ENCODE results near the gene STH.
A peak's percentile ranks its signal among the peaks of the same experiment; 100 is the strongest.
"Not testable (repeated sequence)": the region's sequence is repeated elsewhere in the genome, so short reads cannot be mapped to it uniquely, and the experiment has no call there.

The STH gene

DNA sequence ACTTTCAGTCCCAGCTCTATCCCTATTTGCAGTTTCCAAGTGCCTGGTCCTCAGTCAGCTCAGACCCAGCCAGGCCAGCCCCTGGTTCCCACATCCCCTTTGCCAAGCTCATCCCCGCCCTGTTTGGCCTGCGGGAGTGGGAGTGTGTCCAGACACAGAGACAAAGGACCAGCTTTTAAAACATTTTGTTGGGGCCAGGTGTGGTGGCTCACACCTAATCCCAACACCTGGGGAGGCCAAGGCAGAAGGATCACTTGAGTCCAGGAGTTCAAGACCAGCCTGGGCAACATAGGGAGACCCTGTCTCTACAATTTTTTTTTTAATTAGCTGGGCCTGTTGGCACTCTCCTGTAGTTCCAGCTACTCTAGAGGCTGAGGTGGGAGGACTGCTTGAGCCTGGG is 1.7 kb downstream of the STH start:
- TF ChIP-seq, protein P1, sequence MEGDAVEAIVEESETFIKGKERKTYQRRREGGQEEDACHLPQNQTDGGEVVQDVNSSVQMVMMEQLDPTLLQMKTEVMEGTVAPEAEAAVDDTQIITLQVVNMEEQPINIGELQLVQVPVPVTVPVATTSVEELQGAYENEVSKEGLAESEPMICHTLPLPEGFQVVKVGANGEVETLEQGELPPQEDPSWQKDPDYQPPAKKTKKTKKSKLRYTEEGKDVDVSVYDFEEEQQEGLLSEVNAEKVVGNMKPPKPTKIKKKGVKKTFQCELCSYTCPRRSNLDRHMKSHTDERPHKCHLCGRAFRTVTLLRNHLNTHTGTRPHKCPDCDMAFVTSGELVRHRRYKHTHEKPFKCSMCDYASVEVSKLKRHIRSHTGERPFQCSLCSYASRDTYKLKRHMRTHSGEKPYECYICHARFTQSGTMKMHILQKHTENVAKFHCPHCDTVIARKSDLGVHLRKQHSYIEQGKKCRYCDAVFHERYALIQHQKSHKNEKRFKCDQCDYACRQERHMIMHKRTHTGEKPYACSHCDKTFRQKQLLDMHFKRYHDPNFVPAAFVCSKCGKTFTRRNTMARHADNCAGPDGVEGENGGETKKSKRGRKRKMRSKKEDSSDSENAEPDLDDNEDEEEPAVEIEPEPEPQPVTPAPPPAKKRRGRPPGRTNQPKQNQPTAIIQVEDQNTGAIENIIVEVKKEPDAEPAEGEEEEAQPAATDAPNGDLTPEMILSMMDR (IDR thresholded peaks at IDR 0.05; ENCODE audit: extremely low read depth, missing control alignments): no peak
- DNase-seq (ENCODE audit: low spot score): no peak

DNA sequence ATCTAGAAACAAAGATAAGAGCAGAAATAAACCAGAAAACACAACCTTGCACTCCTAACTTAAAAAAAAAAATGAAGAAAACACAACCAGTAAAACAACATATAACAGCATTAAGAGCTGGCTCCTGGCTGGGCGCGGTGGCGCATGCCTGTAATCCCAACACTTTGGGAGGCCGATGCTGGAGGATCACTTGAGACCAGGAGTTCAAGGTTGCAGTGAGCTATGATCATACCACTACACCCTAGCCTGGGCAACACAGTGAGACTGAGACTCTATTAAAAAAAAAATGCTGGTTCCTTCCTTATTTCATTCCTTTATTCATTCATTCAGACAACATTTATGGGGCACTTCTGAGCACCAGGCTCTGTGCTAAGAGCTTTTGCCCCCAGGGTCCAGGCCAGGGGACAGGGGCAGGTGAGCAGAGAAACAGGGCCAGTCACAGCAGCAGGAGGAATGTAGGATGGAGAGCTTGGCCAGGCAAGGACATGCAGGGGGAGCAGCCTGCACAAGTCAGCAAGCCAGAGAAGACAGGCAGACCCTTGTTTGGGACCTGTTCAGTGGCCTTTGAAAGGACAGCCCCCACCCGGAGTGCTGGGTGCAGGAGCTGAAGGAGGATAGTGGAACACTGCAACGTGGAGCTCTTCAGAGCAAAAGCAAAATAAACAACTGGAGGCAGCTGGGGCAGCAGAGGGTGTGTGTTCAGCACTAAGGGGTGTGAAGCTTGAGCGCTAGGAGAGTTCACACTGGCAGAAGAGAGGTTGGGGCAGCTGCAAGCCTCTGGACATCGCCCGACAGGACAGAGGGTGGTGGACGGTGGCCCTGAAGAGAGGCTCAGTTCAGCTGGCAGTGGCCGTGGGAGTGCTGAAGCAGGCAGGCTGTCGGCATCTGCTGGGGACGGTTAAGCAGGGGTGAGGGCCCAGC is 2.6 kb downstream of the STH start:
- TF ChIP-seq, protein P1 (IDR thresholded peaks at IDR 0.05; ENCODE audit: extremely low read depth, missing control alignments): no peak
- no peak for DNase-seq (ENCODE audit: low spot score)

DNA sequence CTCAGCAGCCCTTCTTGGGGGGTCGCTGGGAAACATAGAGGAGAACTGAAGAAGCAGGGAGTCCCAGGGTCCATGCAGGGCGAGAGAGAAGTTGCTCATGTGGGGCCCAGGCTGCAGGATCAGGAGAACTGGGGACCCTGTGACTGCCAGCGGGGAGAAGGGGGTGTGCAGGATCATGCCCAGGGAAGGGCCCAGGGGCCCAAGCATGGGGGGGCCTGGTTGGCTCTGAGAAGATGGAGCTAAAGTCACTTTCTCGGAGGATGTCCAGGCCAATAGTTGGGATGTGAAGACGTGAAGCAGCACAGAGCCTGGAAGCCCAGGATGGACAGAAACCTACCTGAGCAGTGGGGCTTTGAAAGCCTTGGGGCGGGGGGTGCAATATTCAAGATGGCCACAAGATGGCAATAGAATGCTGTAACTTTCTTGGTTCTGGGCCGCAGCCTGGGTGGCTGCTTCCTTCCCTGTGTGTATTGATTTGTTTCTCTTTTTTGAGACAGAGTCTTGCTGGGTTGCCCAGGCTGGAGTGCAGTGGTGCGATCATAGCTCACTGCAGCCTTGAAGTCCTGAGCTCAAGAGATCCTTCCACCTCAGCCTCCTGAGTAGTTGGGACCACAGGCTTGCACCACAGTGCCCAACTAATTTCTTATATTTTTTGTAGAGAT is 3.4 kb downstream of the STH start:
- TF ChIP-seq, protein P1 (IDR thresholded peaks at IDR 0.05; ENCODE audit: extremely low read depth, missing control alignments): peak; percentile 70

DNA sequence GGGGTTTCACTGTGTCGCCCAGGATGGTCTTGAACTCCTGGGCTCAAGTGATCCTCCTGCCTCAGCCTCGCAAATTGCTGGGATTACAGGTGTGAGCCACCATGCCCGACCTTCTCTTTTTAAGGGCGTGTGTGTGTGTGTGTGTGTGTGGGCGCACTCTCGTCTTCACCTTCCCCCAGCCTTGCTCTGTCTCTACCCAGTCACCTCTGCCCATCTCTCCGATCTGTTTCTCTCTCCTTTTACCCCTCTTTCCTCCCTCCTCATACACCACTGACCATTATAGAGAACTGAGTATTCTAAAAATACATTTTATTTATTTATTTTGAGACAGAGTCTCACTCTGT is 3.9 kb downstream of the STH start:
- no peak for DNase-seq (ENCODE audit: low spot score)
- TF ChIP-seq, protein P1 (IDR thresholded peaks at IDR 0.05; ENCODE audit: extremely low read depth, missing control alignments): no peak

More for the DNA sequence above, 3.4 kb downstream of the STH start:
- DNase-seq (ENCODE audit: low spot score): peak; percentile 86

DNA sequence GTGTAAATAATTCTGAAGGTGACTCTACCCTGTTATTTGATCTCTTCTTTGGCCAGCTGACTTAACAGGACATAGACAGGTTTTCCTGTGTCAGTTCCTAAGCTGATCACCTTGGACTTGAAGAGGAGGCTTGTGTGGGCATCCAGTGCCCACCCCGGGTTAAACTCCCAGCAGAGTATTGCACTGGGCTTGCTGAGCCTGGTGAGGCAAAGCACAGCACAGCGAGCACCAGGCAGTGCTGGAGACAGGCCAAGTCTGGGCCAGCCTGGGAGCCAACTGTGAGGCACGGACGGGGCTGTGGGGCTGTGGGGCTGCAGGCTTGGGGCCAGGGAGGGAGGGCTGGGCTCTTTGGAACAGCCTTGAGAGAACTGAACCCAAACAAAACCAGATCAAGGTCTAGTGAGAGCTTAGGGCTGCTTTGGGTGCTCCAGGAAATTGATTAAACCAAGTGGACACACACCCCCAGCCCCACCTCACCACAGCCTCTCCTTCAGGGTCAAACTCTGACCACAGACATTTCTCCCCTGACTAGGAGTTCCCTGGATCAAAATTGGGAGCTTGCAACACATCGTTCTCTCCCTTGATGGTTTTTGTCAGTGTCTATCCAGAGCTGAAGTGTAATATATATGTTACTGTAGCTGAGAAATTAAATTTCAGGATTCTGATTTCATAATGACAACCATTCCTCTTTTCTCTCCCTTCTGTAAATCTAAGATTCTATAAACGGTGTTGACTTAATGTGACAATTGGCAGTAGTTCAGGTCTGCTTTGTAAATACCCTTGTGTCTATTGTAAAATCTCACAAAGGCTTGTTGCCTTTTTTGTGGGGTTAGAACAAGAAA is 5.1 kb downstream of the STH start:
- DNase-seq (ENCODE audit: low spot score): no peak
- TF ChIP-seq, protein P1 (IDR thresholded peaks at IDR 0.05; ENCODE audit: extremely low read depth, missing control alignments): no peak

DNA sequence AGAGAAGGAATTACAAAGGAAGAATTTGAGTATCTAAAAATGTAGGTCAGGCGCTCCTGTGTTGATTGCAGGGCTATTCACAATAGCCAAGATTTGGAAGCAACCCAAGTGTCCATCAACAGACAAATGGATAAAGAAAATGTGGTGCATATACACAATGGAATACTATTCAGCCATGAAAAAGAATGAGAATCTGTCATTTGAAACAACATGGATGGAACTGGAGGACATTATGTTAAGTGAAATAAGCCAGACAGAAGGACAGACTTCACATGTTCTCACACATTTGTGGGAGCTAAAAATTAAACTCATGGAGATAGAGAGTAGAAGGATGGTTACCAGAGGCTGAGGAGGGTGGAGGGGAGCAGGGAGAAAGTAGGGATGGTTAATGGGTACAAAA is 7.0 kb downstream of the STH start:
- DNase-seq (ENCODE audit: low spot score): not testable (repeated sequence)

DNA sequence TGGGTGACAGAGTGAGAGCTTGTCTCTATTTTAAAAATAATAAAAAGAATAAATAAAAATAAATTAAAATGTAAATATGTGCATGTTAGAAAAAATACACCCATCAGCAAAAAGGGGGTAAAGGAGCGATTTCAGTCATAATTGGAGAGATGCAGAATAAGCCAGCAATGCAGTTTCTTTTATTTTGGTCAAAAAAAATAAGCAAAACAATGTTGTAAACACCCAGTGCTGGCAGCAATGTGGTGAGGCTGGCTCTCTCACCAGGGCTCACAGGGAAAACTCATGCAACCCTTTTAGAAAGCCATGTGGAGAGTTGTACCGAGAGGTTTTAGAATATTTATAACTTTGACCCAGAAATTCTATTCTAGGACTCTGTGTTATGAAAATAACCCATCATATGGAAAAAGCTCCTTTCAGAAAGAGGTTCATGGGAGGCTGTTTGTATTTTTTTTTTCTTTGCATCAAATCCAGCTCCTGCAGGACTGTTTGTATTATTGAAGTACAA is 8.5 kb downstream of the STH start:
- TF ChIP-seq, protein P1 (IDR thresholded peaks at IDR 0.05; ENCODE audit: extremely low read depth, missing control alignments): no peak
- no peak for DNase-seq (ENCODE audit: low spot score)
